Caco-2 (cell line): ENCODE data around the gene UCP3. TPM values are rescaled to one million over a fixed set of nuclear protein-coding genes. Genes with fewer than 3 reads are reported as not detected.

Source experiments
- BruUV-seq: library from RNA; stranded (reverse); fragments of 400-500 nt; replicated peaks from 2 replicates; lab custom pipeline; 2021; lab: Mats Ljungman, UMichigan
- CTCF ChIA-PET: fragments of 300-600 bp; sonication (Branson Sonifier 250); formaldehyde crosslinking; loops from one replicate; lab custom pipeline; 2022; ENCODE audit warnings: antibody characterized with exemption; lab: Charles Lee
- POLR2A ChIA-PET: fragments of 300-600 bp; sonication (Branson Sonifier 250); formaldehyde crosslinking; loops from one replicate; lab custom pipeline; 2022; ENCODE audit warnings: antibody characterized with exemption; lab: Charles Lee
- DNase-seq, 2 experiments: peaks; one replicate each; pipeline versions ENCODE4 v3.0.0 to v3.0.0-alpha.2; 2020 to 2022
- H3K27me3 ChIP-seq: replicated peaks from 2 replicates; pipeline ENCODE4 v1.6.0; 2011; ENCODE audit warnings: low read length; ENCODE audit not compliant: control insufficient read depth, insufficient read depth
- H3K36me3 ChIP-seq: 2 replicates; pipeline ENCODE4 v1.5.1; 2011; ENCODE audit warnings: low read length; ENCODE audit not compliant: control insufficient read depth, insufficient read depth
- H3K4me1 ChIP-seq: fragments of 250-450 bp; sonication (Bioruptor Pico); 2 replicates; pipeline ENCODE4 v1.5.1; 2020; ENCODE audit warnings: mild to moderate bottlenecking
- H3K4me3 ChIP-seq: 2 replicates; pipeline ENCODE4 v1.5.1; 2011; ENCODE audit warnings: low read depth, mild to moderate bottlenecking, control low read depth, low read length
- H3K9me3 ChIP-seq: fragments of 250-450 bp; sonication (Bioruptor Pico); 2 replicates; pipeline ENCODE4 v1.5.1; 2020; ENCODE audit warnings: mild to moderate bottlenecking, moderate library complexity
- H3K27ac Mint-ChIP-seq: one replicate; pipeline ENCODE4 v1.8.0; 2022; ENCODE audit warnings: mixed read lengths; ENCODE audit not compliant: unreplicated experiment
- H3K27me3 Mint-ChIP-seq: one replicate; pipeline ENCODE4 v1.8.0; 2022; ENCODE audit warnings: mixed read lengths; ENCODE audit not compliant: insufficient read depth, unreplicated experiment
- H3K36me3 Mint-ChIP-seq: one replicate; pipeline ENCODE4 v1.8.0; 2022; ENCODE audit warnings: mild to moderate bottlenecking, mixed read lengths; ENCODE audit not compliant: insufficient read depth, unreplicated experiment
- H3K4me1 Mint-ChIP-seq: one replicate; pipeline ENCODE4 v1.8.0; 2022; ENCODE audit warnings: low read depth, mixed read lengths; ENCODE audit not compliant: unreplicated experiment
- H3K4me3 Mint-ChIP-seq: one replicate; pipeline ENCODE4 v1.8.0; 2022; ENCODE audit warnings: mild to moderate bottlenecking, moderate library complexity, mixed read lengths; ENCODE audit not compliant: unreplicated experiment
- H3K9me3 Mint-ChIP-seq: one replicate; pipeline ENCODE4 v1.8.0; 2022; ENCODE audit warnings: mixed read lengths; ENCODE audit not compliant: unreplicated experiment
- intact Hi-C: fragments of 100-400 bp; cut with micrococcal nuclease; formaldehyde crosslinking; loops from one replicate; pipeline ENCODE4 v1.10.0; 2022; ENCODE audit not compliant: unreplicated experiment
- total RNA-seq: library from RNA; stranded (reverse); gene quantifications from 2 replicates; pipeline ENCODE4 v1.2.3, GENCODE V29; 2022
- TF ChIP-seq, protein P1 (sequence below), 2 experiments: fragments of 200-600 bp in 1 of 2; IDR thresholded peaks; 1 replicate in 1 of 2; 2 replicates in 1 of 2; pipeline versions ENCODE4 v1.5.1 to v1.8.0; 2011 to 2022; ENCODE audit warnings: antibody characterized with exemption in 1 of 2, control low read depth in 1 of 2, inconsistent platforms in 1 of 2, low read depth in 1 of 2, low read length in 1 of 2, mild to moderate bottlenecking in 1 of 2, moderate library complexity in 1 of 2; ENCODE audit not compliant: insufficient read depth in 1 of 2, severe bottlenecking in 1 of 2, unreplicated experiment in 1 of 2

The UCP3 gene
- total RNA-seq, 1 experiment from 2014 or later, result 1.2 TPM

- TF ChIP-seq, protein P1, sequence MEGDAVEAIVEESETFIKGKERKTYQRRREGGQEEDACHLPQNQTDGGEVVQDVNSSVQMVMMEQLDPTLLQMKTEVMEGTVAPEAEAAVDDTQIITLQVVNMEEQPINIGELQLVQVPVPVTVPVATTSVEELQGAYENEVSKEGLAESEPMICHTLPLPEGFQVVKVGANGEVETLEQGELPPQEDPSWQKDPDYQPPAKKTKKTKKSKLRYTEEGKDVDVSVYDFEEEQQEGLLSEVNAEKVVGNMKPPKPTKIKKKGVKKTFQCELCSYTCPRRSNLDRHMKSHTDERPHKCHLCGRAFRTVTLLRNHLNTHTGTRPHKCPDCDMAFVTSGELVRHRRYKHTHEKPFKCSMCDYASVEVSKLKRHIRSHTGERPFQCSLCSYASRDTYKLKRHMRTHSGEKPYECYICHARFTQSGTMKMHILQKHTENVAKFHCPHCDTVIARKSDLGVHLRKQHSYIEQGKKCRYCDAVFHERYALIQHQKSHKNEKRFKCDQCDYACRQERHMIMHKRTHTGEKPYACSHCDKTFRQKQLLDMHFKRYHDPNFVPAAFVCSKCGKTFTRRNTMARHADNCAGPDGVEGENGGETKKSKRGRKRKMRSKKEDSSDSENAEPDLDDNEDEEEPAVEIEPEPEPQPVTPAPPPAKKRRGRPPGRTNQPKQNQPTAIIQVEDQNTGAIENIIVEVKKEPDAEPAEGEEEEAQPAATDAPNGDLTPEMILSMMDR (IDR thresholded peaks at IDR 0.05; ENCODE audit: insufficient read depth in 1 of 2, low read depth in 1 of 2, low read length in 1 of 2, severe bottlenecking in 1 of 2, unreplicated experiment in 1 of 2), result no peak
- ChIA-PET POLR2A (interaction anchor here (1.5 kb wide), 1 partner anchor 13 kb away, joined by 7 read pairs; the partner anchor contains the start of gene UCP2), CTCF (no interaction called here)
- BruUV-seq, result no TSS peak
- Histone ChIP-seq H3K4me3 (no peak overlapping the region), H3K27me3 (no peaks in the 10 kb centered on the region; the same call in 1 of the 2 replicates), H3K9me3 (no peaks in the 10 kb centered on the region), H3K4me1 (no peaks in the 10 kb centered on the region), H3K36me3 (no peaks in the 10 kb centered on the region)
- peaks cover 17% of the 10 kb centered on the region for H3K36me3 Mint-ChIP-seq
- no peak overlapping the region for H3K27ac Mint-ChIP-seq
- H3K4me3 Mint-ChIP-seq, result no peak overlapping the region
- H3K4me1 Mint-ChIP-seq, result no peaks in the 10 kb centered on the region
- DNase-seq, result no peak
- no peaks in the 10 kb centered on the region for H3K27me3 Mint-ChIP-seq
- H3K9me3 Mint-ChIP-seq, result no peaks in the 10 kb centered on the region
- intact Hi-C loops, result no loop called here
Observed at GRCh38 chr11:73969991-73970800, 38.7 kb downstream of the UCP3 start.

- intact Hi-C loops, result no loop called here
- Mint-ChIP-seq H3K27ac (no peak overlapping the region), H3K4me1 (no peaks in the 10 kb centered on the region), H3K27me3 (no peaks in the 10 kb centered on the region), H3K9me3 (no peaks in the 10 kb centered on the region), H3K36me3 (peaks cover 10% of the 10 kb centered on the region), H3K4me3 (no peak overlapping the region)
- no TSS peak for BruUV-seq
- Histone ChIP-seq H3K36me3 (no peaks in the 10 kb centered on the region), H3K27me3 (no peaks in the 10 kb centered on the region; the same call in 1 of the 2 replicates), H3K9me3 (no peaks in the 10 kb centered on the region), H3K4me3 (no peak overlapping the region), H3K4me1 (no peaks in the 10 kb centered on the region)
- ChIA-PET POLR2A (interaction anchor here (1.5 kb wide), 1 partner anchor 14 kb away, joined by 7 read pairs; the partner anchor contains the start of gene UCP2), CTCF (no interaction called here)
- TF ChIP-seq, protein P1 (IDR thresholded peaks at IDR 0.05; ENCODE audit: insufficient read depth in 1 of 2, low read depth in 1 of 2, low read length in 1 of 2, severe bottlenecking in 1 of 2, unreplicated experiment in 1 of 2), result no peak
- DNase-seq, result no peak
Observed at GRCh38 chr11:73969091-73969490, 39.8 kb downstream of the UCP3 start.

DNA sequence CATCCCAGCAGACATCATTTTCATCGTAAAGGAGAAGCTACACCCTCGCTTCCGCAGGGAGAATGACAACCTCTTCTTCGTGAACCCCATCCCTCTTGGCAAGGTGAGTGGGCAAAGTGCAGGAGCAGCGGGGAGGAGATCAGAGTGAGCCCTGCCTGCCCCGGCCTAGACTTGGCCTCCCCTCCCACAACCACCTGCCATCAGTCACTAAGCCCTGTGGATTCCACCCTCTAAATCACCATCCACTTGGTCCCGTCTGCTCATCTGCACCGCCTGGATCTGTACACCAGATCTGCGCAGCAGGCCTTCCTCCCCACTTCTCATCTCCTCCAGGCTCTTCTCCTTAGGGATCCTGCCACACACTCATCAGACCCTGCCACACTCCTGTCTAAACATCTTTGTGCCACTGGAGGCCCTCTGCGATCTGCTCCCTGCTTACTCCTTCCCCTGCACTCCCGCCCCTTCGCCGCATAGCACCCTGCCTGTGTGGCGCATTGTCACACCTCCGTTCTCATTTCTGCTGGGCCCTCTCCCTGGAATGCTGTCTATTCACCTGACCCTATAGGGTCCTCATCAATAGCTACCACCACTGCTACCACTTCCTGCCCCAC is 40.4 kb downstream of the UCP3 start:
- Mint-ChIP-seq H3K27ac (no peak overlapping the region), H3K36me3 (peaks cover 10% of the 10 kb centered on the region), H3K27me3 (no peaks in the 10 kb centered on the region), H3K4me1 (no peaks in the 10 kb centered on the region), H3K4me3 (no peak overlapping the region), H3K9me3 (no peaks in the 10 kb centered on the region)
- H3K4me3 ChIP-seq, result no peak overlapping the region
- H3K4me1 ChIP-seq, result no peaks in the 10 kb centered on the region
- DNase-seq, result peak in 1 of 2 experiments; percentile 38
- no peaks in the 10 kb centered on the region for H3K9me3 ChIP-seq
- ChIA-PET POLR2A (no interaction called here), CTCF (no interaction called here)
- H3K27me3 ChIP-seq, result no peaks in the 10 kb centered on the region; the same call in 1 of the 2 replicates
- no TSS peak for BruUV-seq
- TF ChIP-seq, protein P1 (IDR thresholded peaks at IDR 0.05; ENCODE audit: insufficient read depth in 1 of 2, low read depth in 1 of 2, low read length in 1 of 2, severe bottlenecking in 1 of 2, unreplicated experiment in 1 of 2), result no peak
- intact Hi-C loops, result no loop called here
- H3K36me3 ChIP-seq, result no peaks in the 10 kb centered on the region
